ENCODE data around the gene GASK1A.
A peak's percentile ranks its signal among the peaks of the same experiment; 100 is the strongest.

Gene GASK1A

GRCh38 chr3:43094851-43095250 is 115.7 kb downstream of the GASK1A start:
- DNase-seq, result no peak

- no peak for DNase-seq
Observed at GRCh38 chr3:43095370-43095769, 116.3 kb downstream of the GASK1A start.

GRCh38 chr3:43096761-43097160 is 117.7 kb downstream of the GASK1A start:
- DNase-seq, result no peak

GRCh38 chr3:43097400-43098080 is 118.4 kb downstream of the GASK1A start:
- DNase-seq, result no peak

DNA sequence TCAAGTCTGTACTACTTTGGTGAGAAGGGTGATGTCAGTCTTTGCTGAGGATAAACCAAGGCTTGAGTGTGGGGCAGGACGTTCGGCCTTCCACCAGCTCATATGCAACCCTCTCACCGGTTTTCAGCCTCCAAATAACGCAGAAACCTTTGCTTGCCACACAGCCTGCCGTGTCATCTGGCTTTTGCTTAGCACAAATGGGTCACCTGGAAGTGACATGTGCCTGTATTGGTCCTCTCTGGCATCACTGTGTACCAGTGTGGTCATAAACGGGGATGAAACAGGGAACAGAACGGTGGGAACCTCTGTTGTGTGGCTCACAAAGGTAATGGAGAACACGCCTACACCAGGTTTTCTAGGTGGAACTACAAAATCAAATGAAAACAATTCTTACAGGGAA is 119.7 kb downstream of the GASK1A start:
- DNase-seq, result no peak

GRCh38 chr3:43102773-43103480 is 123.8 kb downstream of the GASK1A start:
- DNase-seq, result no peak

GRCh38 chr3:43104039-43104438 is 124.9 kb downstream of the GASK1A start:
- no peak for DNase-seq

DNA sequence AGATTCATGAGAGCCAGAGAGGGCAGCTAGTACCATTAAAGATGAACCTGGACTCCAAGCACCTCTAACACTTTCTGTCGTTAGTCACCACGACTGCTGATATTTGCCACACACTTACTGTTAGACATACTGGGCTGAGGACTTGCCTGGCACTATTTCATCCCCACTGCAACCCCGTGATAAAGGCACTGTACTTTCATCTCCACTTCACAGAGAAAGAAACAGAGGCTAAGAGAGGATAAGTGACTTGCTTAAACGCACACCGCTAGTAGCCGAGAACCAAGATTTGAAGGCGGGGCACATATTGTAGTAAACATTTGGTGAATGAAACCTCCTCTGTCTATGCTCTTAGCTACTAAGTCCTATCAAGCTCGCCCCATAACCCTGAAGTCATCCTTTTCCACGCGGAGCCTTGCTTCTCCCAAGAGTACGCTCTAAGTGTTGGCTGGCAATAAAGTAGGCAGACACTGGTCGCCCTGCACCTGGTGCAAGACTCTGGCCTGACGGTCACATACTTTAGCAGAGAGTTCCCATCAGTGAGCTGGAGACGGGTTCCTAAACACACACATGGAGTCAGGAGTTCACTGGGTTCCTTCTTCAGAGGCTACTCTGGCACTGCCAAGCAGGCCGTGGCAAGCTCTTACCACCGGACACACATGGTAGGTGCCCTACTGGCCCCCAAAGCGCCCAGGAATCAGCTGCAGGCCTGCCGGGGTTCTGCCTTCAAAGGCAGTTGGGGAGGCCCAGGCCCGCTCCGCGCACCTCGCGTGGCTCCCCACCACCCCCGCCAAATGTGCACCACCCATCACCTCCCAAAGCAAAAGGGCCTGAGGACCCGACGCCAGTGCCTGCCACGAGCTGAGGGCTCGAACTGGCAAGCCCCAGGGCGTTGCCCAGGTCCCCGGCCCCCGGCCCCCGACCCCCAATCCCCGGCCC is 125.8 kb downstream of the GASK1A start:
- peak; percentile 27 to 37 for DNase-seq

GRCh38 chr3:43105596-43106292 is 126.6 kb downstream of the GASK1A start, which contains the start of gene POMGNT2:
POMGNT2 (minus strand) TSS chr3:43106079; CDS start chr3:43081431, 24,648 bp downstream.
- peak; percentile 87 for DNase-seq

DNA sequence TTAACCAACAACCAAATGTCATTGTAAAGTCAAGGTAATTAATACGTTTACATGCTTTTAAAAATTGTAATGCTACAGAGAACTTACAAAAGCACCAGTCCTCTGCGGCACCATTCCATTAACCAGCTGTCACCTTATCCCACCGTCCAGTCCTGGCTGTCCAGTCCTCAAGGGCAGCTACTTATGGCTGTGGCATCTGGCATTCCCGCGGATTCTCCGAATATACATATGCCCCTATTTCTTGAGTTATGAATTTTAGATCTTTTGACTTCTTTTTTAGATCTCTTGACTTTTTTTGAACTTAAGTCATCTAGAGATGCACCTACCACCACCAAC is 127.2 kb downstream of the GASK1A start:
- DNase-seq, result peak in 1 of 2 donors; percentile 7

Measured in activated CD4-positive, alpha-beta T cell treated with anti-CD3 and anti-CD28 coated beads for 4 hours (primary cell).